Natural killer cell (primary cell): ENCODE data around the gene ATP9A. TPM values are rescaled to one million over a fixed set of nuclear protein-coding genes. Genes with fewer than 3 reads are reported as not detected.

ENCODE experiments used
- ATAC-seq, 3 donors: fragments of 150-1000 bp in 2 of 3; fragments of 200-7000 bp in 1 of 3; cut with Tn5 transposase; 1 replicate in 1 of 3; 2 replicates in 2 of 3; pipeline ENCODE4 v1.10.0; 2021; ENCODE audit warnings: mild to moderate bottlenecking in 2 of 3, moderate library complexity in 2 of 3
- DNase-seq, 2 donors: peaks; one replicate each; pipeline versions ENCODE4 v3.0.0 to v3.0.0-alpha.2; 2013 to 2021; ENCODE audit warnings: mixed read lengths in 1 of 2
- H3K27ac ChIP-seq: one replicate; pipeline ENCODE4 v1.5.1; 2013; ENCODE audit warnings: mild to moderate bottlenecking, low read length
- H3K27me3 ChIP-seq: one replicate; pipeline ENCODE4 v1.6.1; 2013; ENCODE audit warnings: low read length; ENCODE audit not compliant: control insufficient read depth, insufficient read depth
- H3K36me3 ChIP-seq: one replicate; pipeline ENCODE4 v1.6.1; 2013; ENCODE audit warnings: low read length; ENCODE audit not compliant: control insufficient read depth, insufficient read depth
- H3K4me1 ChIP-seq: one replicate; pipeline ENCODE4 v1.6.1; 2013; ENCODE audit warnings: low read length; ENCODE audit not compliant: control insufficient read depth, insufficient read depth
- H3K4me3 ChIP-seq: one replicate; pipeline ENCODE4 v1.5.1; 2013; ENCODE audit warnings: low read length
- H3K9me3 ChIP-seq: one replicate; pipeline ENCODE4 v1.6.1; 2013; ENCODE audit warnings: low read length; ENCODE audit not compliant: control insufficient read depth, insufficient read depth
- H3K27ac Mint-ChIP-seq, 2 donors: one replicate each; pipeline ENCODE4 v1.8.0; 2022; ENCODE audit warnings: mild to moderate bottlenecking in 2 of 2, mixed read lengths in 2 of 2, moderate library complexity in 1 of 2
- H3K27me3 Mint-ChIP-seq, 2 donors: one replicate each; pipeline ENCODE4 v1.8.0; 2022; ENCODE audit warnings: low read depth in 2 of 2, mixed read lengths in 2 of 2
- H3K36me3 Mint-ChIP-seq: one replicate; pipeline ENCODE4 v1.8.0; 2022; ENCODE audit warnings: mixed read lengths
- H3K4me1 Mint-ChIP-seq, 2 donors: one replicate each; pipeline ENCODE4 v1.8.0; 2022; ENCODE audit warnings: mixed read lengths in 2 of 2
- H3K4me3 Mint-ChIP-seq: one replicate; pipeline ENCODE4 v1.8.0; 2022; ENCODE audit warnings: mild to moderate bottlenecking, moderate library complexity, mixed read lengths
- H3K9me3 Mint-ChIP-seq, 2 donors: one replicate each; pipeline ENCODE4 v1.8.0; 2022; ENCODE audit warnings: mixed read lengths in 2 of 2
- WGBS: methylation state at CpG from one replicate; pipeline ENCODE4 v1.1.7; 2013; ENCODE audit warnings: missing lambda C conversion rate; ENCODE audit not compliant: insufficient coverage; 5-methylcytosine and 5-hydroxymethylcytosine counted together
- intact Hi-C: fragments of 100-400 bp; cut with micrococcal nuclease; formaldehyde crosslinking; loops from one replicate; pipeline ENCODE4 v1.14.2; 2022
- total RNA-seq, 4 donors: library from RNA; stranded (reverse); fragments of 120-200 nt in 1 of 4; gene quantifications; one replicate each; pipeline versions ENCODE4 v1.2.3 to v1.2.4, GENCODE V29; 2013 to 2022
- TF ChIP-seq, protein P1 (sequence below): fragments of 200-600 bp; IDR thresholded peaks from one replicate; pipeline ENCODE4 v1.8.0; 2022; ENCODE audit warnings: antibody characterized with exemption

The ATP9A gene
- total RNA-seq, 3 donors from 2014 or later (not counting 1 experiment from before 2014, with no cell fraction given), result 1.4 to 46.8 (median 1.9) TPM

DNA sequence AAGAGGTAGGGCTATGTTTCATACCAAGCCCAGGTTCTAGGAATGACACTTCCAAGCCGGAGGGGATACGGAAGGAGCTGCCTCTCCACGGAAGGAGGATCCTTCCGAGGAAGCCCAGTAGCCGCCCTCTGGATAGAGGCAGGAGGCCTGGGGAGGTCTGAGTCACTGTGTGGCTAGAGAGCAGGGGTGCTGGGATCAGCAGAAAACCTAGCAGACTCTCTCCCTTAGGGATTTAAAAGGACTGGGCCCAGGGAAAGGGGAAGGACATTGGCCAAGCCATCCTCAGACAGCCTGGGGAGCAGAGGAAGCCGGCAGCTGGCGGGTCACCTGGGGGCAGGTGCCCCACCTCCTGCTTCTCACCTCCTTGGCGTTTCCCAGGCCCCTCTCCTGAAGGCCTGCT is 189.1 kb downstream of the ATP9A start:
- Mint-ChIP-seq H3K27me3 (peaks cover 0 to 5% of the 10 kb centered on the region in 2 donors), H3K4me1 (no peaks in the 10 kb centered on the region), H3K4me3 (no peak overlapping the region), H3K27ac (no peak overlapping the region), H3K36me3 (no peaks in the 10 kb centered on the region), H3K9me3 (peaks cover 0 to 2% of the 10 kb centered on the region in 2 donors)
- Histone ChIP-seq H3K27ac (no peak overlapping the region), H3K4me3 (no peak overlapping the region), H3K27me3 (no peaks in the 10 kb centered on the region), H3K4me1 (no peaks in the 10 kb centered on the region), H3K9me3 (no peaks in the 10 kb centered on the region), H3K36me3 (no peaks in the 10 kb centered on the region)
- DNase-seq (no peak), ATAC-seq (no peak)
- intact Hi-C loops, result no loop called here
- TF ChIP-seq, protein P1, sequence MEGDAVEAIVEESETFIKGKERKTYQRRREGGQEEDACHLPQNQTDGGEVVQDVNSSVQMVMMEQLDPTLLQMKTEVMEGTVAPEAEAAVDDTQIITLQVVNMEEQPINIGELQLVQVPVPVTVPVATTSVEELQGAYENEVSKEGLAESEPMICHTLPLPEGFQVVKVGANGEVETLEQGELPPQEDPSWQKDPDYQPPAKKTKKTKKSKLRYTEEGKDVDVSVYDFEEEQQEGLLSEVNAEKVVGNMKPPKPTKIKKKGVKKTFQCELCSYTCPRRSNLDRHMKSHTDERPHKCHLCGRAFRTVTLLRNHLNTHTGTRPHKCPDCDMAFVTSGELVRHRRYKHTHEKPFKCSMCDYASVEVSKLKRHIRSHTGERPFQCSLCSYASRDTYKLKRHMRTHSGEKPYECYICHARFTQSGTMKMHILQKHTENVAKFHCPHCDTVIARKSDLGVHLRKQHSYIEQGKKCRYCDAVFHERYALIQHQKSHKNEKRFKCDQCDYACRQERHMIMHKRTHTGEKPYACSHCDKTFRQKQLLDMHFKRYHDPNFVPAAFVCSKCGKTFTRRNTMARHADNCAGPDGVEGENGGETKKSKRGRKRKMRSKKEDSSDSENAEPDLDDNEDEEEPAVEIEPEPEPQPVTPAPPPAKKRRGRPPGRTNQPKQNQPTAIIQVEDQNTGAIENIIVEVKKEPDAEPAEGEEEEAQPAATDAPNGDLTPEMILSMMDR, result no peak
- WGBS, result 97% methylated on average over 8 of the region's 8 CpGs

DNA sequence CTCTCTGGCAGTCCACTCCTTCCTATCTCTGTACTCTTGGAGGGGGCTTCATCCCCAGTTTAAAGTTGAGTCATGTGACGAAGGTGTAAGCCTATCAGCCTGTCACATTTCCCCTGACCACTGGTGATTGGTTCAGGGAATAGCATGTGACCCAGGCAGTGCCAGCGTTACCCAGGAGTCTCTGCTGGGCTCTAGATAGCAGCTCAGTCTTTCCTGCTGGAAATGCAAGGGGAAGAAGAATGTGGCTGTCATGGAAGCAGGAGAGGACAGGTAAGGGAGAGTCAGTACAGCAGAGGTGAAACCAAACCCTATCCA is 190.1 kb downstream of the ATP9A start:
- TF ChIP-seq, protein P1, result no peak
- no peaks in the 10 kb centered on the region for H3K27me3 ChIP-seq
- Mint-ChIP-seq H3K36me3 (no peaks in the 10 kb centered on the region), H3K4me1 (no peaks in the 10 kb centered on the region), H3K27ac (no peak overlapping the region), H3K4me3 (no peak overlapping the region), H3K9me3 (peaks cover 0 to 2% of the 10 kb centered on the region in 2 donors), H3K27me3 (peaks cover 0 to 5% of the 10 kb centered on the region in 2 donors)
- H3K36me3 ChIP-seq, result no peaks in the 10 kb centered on the region
- intact Hi-C loops, result no loop called here
- no peaks in the 10 kb centered on the region for H3K9me3 ChIP-seq
- DNase-seq (no peak), ATAC-seq (no peak)
- 93% methylated on average over 2 of the region's 2 CpGs for WGBS
- no peak overlapping the region for H3K27ac ChIP-seq
- no peaks in the 10 kb centered on the region for H3K4me1 ChIP-seq
- no peak overlapping the region for H3K4me3 ChIP-seq

- Mint-ChIP-seq H3K4me3 (no peak overlapping the region), H3K4me1 (no peaks in the 10 kb centered on the region), H3K36me3 (no peaks in the 10 kb centered on the region), H3K9me3 (peaks cover 0 to 2% of the 10 kb centered on the region in 2 donors), H3K27me3 (peaks cover 0 to 5% of the 10 kb centered on the region in 2 donors), H3K27ac (no peak overlapping the region)
- no peaks in the 10 kb centered on the region for H3K36me3 ChIP-seq
- no peak overlapping the region for H3K4me3 ChIP-seq
- intact Hi-C loops, result no loop called here
- no peak overlapping the region for H3K27ac ChIP-seq
- H3K9me3 ChIP-seq, result no peaks in the 10 kb centered on the region
- ATAC-seq (no peak), DNase-seq (no peak)
- TF ChIP-seq, protein P1, result no peak
- WGBS, result 91% methylated on average over 11 of the region's 11 CpGs
- H3K4me1 ChIP-seq, result no peaks in the 10 kb centered on the region
- H3K27me3 ChIP-seq, result no peaks in the 10 kb centered on the region
Measured at GRCh38 chr20:51577432-51578144, 190.6 kb downstream of the ATP9A start.

DNA sequence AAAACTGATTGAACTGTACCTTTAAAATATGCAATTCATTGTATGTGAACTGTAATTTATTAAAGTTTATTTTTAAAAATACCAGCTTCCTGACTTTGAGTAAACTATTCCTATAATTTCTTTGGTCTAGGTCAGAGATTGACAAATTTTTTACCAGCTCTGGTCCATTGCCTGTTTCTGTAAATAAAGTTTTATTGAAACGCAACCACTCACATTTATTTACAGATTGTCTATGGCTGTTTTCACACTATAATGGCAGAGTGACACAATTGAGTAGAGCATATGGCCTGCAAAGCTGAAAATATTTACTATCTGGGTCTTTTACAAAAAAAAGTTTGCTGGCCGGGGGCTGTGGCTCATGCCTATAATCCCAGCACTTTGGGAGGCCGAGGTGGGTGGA is 192.7 kb downstream of the ATP9A start:
- Mint-ChIP-seq H3K4me1 (no peaks in the 10 kb centered on the region), H3K27ac (no peak overlapping the region), H3K4me3 (no peak overlapping the region), H3K9me3 (peaks cover 0 to 2% of the 10 kb centered on the region in 2 donors), H3K27me3 (peaks cover 0 to 6% of the 10 kb centered on the region in 2 donors), H3K36me3 (no peaks in the 10 kb centered on the region)
- no peak overlapping the region for H3K4me3 ChIP-seq
- no peak overlapping the region for H3K27ac ChIP-seq
- no peaks in the 10 kb centered on the region for H3K27me3 ChIP-seq
- TF ChIP-seq, protein P1, result no peak
- H3K36me3 ChIP-seq, result no peaks in the 10 kb centered on the region
- no peaks in the 10 kb centered on the region for H3K4me1 ChIP-seq
- no peaks in the 10 kb centered on the region for H3K9me3 ChIP-seq
- DNase-seq (no peak), ATAC-seq (no peak)
- intact Hi-C loops, result no loop called here
- 97% methylated on average over 2 of the region's 3 CpGs for WGBS
